Gastrocnemius medialis (tissue), 4 donors: ENCODE results near the gene KIF18A.

Source experiments
- CTCF ChIP-seq, 5 experiments: fragments of 450-650 bp in 3 of 5; fragments of 200-600 bp in 2 of 5; sonication (generic) in 2 of 5; IDR thresholded peaks in 4 of 5; conservative IDR thresholded peaks in 1 of 5; 1 replicate in 4 of 5; 2 replicates in 1 of 5; pipeline ENCODE4 v1.5.1; 2016 to 2019; ENCODE audit warnings: antibody characterized with exemption in 5 of 5, mild to moderate bottlenecking in 3 of 5, moderate library complexity in 3 of 5
- POLR2A ChIP-seq, 2 donors: fragments of 450-650 bp; IDR thresholded peaks; one replicate each; pipeline ENCODE4 v1.6.1; 2017; ENCODE audit warnings: antibody characterized with exemption in 2 of 2, mild to moderate bottlenecking in 2 of 2, moderate library complexity in 2 of 2

- TF ChIP-seq CTCF (IDR thresholded peaks at IDR 0.05 in 4 of 5, conservative IDR thresholded peaks at IDR 0.05 in 1 of 5) = no peak
- no peak for TF ChIP-seq POLR2A (IDR thresholded peaks at IDR 0.05)
Measured at GRCh38 chr11:28038775-28039174, 69.2 kb downstream of the KIF18A start.
